HepG2 (cell line): ENCODE measurements around the gene CHD2.

Experiments used
- PAX8 ChIP-seq: sonication (generic); formaldehyde crosslinking; IDR thresholded peaks from 2 replicates; pipeline ENCODE4 v1.8.0; 2022; ENCODE audit warnings: mild to moderate bottlenecking, missing genetic modification reagents, borderline replicate concordance
- REST ChIP-seq, 2 experiments: IDR thresholded peaks; 2 replicates each; pipeline ENCODE4 v1.6.1; 2011 to 2012; ENCODE audit warnings: low read length in 2 of 2, borderline replicate concordance in 1 of 2, low read depth in 1 of 2, mild to moderate bottlenecking in 1 of 2, moderate library complexity in 1 of 2

- TF ChIP-seq REST (IDR thresholded peaks at IDR 0.05; ENCODE audit: borderline replicate concordance in 1 of 2, low read depth in 1 of 2, low read length in 2 of 2): no peak
- TF ChIP-seq PAX8: no peak
These were observed 30.0 kb downstream of the CHD2 start for GRCh38 chr15:92930054-92930621.
